ENCODE measurements around the gene REP15.
"Not testable (repeated sequence)": the region's sequence is repeated elsewhere in the genome, so short reads cannot be mapped to it uniquely, and the experiment has no call there.

REP15 gene

GRCh38 chr12:27696293-27696652, at the start of gene REP15:
TSS of gene REP15 (plus strand) at chr12:27696447. CDS start at chr12:27696563, 116 bp downstream.
- DNase-seq (ENCODE audit: low read depth) = no peak

DNA sequence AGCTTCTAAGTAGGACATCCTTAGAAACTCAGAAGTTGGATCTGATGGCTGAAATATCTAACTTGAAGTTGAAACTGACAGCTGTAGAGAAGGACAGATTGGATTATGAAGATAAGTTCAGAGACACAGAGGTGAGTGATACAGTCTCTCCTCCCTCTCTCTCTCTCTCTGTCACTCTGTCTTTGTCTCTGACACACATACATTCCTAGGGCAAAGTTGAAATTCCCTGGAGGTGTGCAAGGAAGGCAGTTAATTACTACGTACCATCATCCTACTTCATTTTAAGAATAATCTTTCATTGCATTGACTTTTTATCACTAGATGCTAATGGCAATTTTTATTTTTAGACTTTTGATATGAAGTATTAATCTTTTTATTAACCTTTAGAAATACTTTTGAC, 46.2 kb upstream of the REP15 start:
- DNase-seq (ENCODE audit: low read depth) = no peak

DNA sequence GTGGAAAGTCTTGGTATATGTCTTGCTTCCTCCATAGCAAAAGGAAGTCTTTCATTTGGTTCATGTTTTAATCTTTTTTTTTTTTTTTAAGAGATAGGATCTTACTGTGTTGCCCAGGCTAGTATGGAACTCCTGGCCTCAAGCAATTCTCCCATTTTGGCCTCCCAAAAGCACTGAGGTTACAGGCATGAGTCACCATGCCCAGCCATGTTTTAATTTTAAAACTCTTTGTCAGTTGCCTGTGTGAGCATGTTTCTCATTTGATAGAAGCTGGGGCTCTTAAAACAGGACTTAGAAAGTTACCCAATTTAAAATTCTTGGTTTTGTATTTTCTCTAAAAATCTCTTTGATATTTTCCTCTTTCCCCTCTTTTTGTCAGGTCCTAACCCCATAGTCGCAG, 45.0 kb upstream of the REP15 start:
- no peak for DNase-seq (ENCODE audit: low read depth)

GRCh38 chr12:27652174-27652763, 44.0 kb upstream of the REP15 start:
- peak; percentile 1 for DNase-seq (ENCODE audit: low read depth)

DNA sequence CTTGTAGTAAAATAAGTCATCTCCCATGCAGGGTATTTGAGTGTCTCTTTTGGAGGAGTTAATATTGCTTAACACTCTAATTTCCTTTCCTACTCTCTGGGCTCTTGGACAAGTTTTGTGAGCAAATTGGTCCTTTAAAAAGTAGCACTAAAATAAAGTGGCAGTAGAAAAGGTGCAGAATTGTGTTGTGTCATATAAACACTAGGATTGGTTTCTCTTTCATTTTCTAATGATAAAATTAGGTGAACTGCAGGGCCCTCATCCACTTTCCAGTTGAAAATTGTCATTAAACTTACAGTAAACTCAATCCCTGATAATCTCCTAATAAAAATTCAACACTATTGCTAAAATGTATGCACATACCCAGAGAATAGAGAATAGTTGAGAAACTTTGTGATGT, 42.6 kb upstream of the REP15 start:
- DNase-seq (ENCODE audit: low read depth) = no peak

DNA sequence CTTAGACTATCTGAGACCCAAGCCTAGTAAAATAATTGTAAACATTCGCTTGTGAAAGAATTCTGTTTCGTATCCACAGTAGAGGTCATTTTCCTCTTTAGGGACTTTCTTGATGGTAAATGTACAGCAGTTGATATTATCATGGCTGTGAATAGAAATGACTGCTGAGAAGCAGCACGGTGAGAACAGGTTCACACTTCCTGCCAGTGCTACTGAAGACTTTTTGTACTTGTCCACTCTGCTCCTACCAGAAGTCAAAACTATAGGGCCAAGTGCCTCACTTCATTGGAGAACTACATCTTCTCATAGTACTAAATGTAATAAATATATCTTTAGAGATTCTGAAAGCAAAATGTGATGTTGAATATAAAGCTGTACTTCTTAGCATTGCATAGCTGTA, 40.8 kb upstream of the REP15 start:
- not testable (repeated sequence) for DNase-seq (ENCODE audit: low read depth)

DNA sequence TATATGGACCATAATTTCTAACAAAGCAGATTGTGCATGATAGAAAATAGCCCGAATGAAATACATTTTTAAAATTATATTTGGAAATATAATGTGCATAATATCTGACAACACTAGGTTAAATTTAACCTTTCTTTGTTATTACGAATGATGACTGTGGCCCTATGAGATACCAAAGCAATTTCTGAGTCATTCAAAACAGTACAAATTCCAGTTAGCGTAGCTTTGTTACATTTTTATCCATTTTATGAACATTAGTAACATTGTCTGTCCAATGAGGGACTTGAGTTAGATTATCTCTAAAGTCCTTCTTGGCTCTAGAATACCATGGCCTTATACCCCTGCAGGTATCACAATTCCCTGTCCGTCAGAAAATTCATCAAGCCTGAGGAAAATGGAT, 39.0 kb upstream of the REP15 start:
- no peak for DNase-seq (ENCODE audit: low read depth)

- DNase-seq (ENCODE audit: low read depth) = no peak
Measured at GRCh38 chr12:27665704-27666103, 30.5 kb upstream of the REP15 start.

DNA sequence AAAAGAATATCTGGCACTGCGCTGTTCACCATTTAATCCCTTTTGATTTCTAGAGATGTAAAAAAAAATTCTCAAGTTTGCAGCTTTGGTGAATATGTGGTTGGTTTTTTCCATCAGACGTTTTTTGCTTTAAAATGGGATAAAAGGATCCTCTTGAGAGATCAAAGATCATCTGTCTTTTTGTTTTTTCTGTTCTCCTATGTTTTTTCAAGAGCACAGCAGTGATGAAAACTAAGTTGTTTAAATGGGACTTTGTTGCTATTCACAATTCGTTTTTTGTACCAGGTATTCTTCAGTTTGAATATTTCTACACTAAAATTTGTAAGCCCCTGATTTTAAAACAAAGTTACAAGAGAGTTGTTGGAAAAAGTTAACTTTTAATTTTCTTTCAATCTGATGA, 29.7 kb upstream of the REP15 start:
- no peak for DNase-seq (ENCODE audit: low read depth)

- DNase-seq (ENCODE audit: low read depth) = no peak
Measured at GRCh38 chr12:27667540-27667939, 28.7 kb upstream of the REP15 start.

- DNase-seq (ENCODE audit: low read depth) = no peak
Measured at GRCh38 chr12:27672051-27672450, 24.2 kb upstream of the REP15 start.

GRCh38 chr12:27672643-27673042, 23.6 kb upstream of the REP15 start:
- DNase-seq (ENCODE audit: low read depth) = no peak

GRCh38 chr12:27673101-27673718, 23.0 kb upstream of the REP15 start:
- no peak for DNase-seq (ENCODE audit: low read depth)

- no peak for DNase-seq (ENCODE audit: low read depth)
Measured at GRCh38 chr12:27674989-27675388, 21.3 kb upstream of the REP15 start.

DNA sequence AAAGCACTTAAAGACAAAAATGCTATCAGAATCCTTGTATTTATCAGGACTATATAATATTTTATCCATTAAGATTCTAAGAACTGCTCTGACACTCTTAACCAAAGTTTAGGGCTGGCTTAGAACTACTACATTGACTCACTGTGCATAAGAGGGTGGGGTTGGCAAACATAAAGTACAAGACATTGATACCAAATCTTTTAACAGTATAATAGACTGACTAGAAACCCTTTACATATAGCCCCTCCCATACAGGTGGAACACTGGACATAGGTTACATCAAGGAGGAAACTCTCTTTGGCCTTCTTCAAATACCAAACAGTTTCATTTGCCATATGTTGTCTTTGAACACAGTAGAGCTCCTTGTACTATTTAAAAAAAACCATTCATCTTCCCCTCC, 15.6 kb upstream of the REP15 start:
- DNase-seq (ENCODE audit: low read depth) = no peak

DNA sequence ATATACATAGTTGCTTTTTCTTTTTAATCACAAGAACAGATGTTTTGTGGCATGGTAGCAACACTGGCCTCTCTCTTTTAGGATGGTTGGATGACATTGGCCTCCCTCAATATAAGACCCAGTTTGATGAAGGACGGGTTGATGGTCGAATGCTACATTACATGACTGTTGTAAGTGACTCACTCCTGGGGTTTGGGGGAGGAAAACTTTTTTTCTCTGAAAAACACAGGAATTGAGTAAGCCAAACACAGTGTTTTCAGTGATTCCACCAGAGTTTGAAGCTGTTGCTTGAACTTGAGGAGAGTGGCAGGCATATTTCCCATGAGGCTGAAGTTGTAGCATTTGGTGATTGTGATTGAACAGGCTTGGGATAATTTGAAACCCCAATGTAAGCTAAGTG, 13.7 kb upstream of the REP15 start:
- DNase-seq (ENCODE audit: low read depth) = no peak

GRCh38 chr12:27685274-27685673, 11.0 kb upstream of the REP15 start:
- no peak for DNase-seq (ENCODE audit: low read depth)

- no peak for DNase-seq (ENCODE audit: low read depth)
Measured at GRCh38 chr12:27686147-27686546, 10.1 kb upstream of the REP15 start.

GRCh38 chr12:27688671-27689070, 7.6 kb upstream of the REP15 start:
- DNase-seq (ENCODE audit: low read depth) = no peak

- DNase-seq (ENCODE audit: low read depth) = no peak
Measured at GRCh38 chr12:27689558-27690180, 6.6 kb upstream of the REP15 start.

- DNase-seq (ENCODE audit: low read depth) = no peak
Measured at GRCh38 chr12:27693403-27693802, 2.8 kb upstream of the REP15 start.

DNA sequence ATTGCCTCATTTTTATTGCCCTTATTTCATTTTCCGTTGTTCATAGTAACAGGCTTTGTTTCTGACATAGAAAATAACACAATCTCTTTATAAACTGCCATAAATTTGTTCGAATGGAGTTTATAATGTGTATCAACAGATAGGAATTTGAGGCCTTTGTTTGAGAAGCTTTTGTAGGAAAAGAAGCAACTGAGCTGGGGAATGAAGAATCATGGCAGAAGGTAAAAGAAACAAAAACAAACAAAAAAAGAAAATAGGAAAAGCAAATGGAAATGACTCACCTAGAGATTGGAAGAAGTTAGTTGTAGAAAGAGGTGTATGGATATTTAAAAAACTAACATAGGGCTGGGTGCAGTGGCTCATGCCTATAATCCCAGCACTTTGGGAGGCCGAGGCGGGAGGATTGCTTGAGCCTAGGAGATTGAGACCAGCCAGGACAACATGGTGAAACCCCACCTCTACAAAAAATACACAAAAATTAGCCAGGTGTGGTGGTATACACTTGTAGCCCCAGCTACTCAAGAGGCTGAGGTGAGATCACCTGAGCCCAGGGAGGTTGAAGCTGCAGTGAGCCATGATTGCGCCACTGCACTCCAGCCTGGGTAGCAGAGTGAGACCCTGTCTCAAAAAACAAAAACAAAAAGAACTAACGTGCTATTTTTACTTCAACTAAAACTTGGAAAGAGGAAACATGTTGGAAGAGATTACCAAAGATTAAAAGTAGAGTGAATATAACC, 523 bp upstream of the REP15 start:
- DNase-seq (ENCODE audit: low read depth) = no peak

DNA sequence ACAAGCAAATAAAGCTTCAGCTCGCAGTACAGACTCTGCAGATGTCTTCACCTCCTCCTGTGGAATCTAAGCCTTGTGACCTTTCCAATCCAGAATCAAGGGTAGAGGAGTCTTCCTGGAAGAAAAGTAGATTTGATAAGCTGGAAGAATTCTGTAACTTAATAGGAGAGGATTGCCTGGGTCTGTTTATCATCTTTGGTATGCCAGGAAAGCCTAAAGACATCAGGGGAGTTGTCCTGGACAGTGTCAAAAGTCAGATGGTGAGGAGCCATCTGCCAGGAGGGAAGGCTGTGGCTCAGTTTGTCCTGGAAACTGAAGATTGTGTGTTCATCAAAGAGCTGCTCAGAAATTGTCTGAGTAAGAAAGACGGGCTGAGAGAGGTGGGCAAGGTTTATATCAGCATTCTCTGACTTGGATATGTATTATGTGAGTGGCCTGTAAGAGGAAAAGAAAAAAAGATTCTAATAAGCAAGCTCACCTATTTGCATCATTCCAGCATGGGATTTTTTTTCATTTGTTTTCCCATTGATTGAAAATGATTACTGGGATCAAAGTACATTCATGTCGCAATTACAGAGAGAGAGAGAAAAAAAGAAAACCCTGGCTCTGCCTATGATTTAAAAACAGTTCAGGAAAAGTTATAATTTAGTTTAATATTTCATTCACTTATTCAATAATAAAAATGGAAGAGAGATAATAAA, 767 bp downstream of the REP15 start:
- DNase-seq (ENCODE audit: low read depth) = no peak

All from stimulated activated CD8-positive, alpha-beta memory T cell treated with anti-CD3 and anti-CD28 coated beads, Interleukin-15, amount 100 ng/mL, for 1 hour (primary cell).